PC-3 (cell line): Measurements from ENCODE around the gene RING1. TPM values are rescaled to one million over a fixed set of nuclear protein-coding genes. Genes with fewer than 3 reads are reported as not detected.

ENCODE experiments used
- ATAC-seq: fragments of 200-7000 bp; cut with Tn5 transposase; 2 replicates; pipeline ENCODE4 v1.9.1; 2020; ENCODE audit warnings: mild to moderate bottlenecking, moderate library complexity
- BruUV-seq: library from RNA; stranded (reverse); fragments of 400-500 nt; replicated peaks from 2 replicates; lab custom pipeline; 2021; lab: Mats Ljungman, UMichigan
- CTCF ChIA-PET: fragments of 300-600 bp; sonication (Branson Sonifier 250); formaldehyde crosslinking; loops from one replicate; lab custom pipeline; 2022; ENCODE audit warnings: antibody characterized with exemption; lab: Charles Lee
- POLR2A ChIA-PET: fragments of 300-600 bp; sonication (Branson Sonifier 250); formaldehyde crosslinking; loops from one replicate; lab custom pipeline; 2022; ENCODE audit warnings: antibody characterized with exemption; ENCODE audit not compliant: unreplicated experiment; lab: Charles Lee
- DNase-seq: peaks from one replicate; pipeline ENCODE4 v3.0.0-alpha.2; 2015
- H2AFZ ChIP-seq: fragments of 300-600 bp; sonication (generic); 2 replicates; pipeline ENCODE4 v1.6.0; 2016; ENCODE audit warnings: antibody characterized with exemption, low read length
- H3F3A ChIP-seq: fragments of 300-600 bp; sonication (generic); one replicate; pipeline ENCODE4 v1.6.0; 2017; ENCODE audit warnings: antibody characterized with exemption, low read length, control low read depth, mild to moderate bottlenecking; ENCODE audit not compliant: unreplicated experiment
- H3K27ac ChIP-seq: fragments of 300-600 bp; sonication (generic); 2 replicates; pipeline ENCODE4 v1.5.1; 2016; ENCODE audit warnings: mild to moderate bottlenecking, low read length
- H3K27me3 ChIP-seq: fragments of 300-600 bp; sonication (generic); 2 replicates; pipeline ENCODE4 v1.6.1; 2016; ENCODE audit warnings: low read length, mixed read lengths
- H3K36me3 ChIP-seq: fragments of 300-600 bp; sonication (generic); 2 replicates; pipeline ENCODE4 v1.6.1; 2016; ENCODE audit warnings: low read depth, mixed run types, low read length, mixed read lengths
- H3K4me1 ChIP-seq: fragments of 300-600 bp; sonication (generic); 2 replicates; pipeline ENCODE4 v1.5.1; 2016; ENCODE audit warnings: low read length; ENCODE audit not compliant: insufficient read depth
- H3K4me2 ChIP-seq: fragments of 300-600 bp; sonication (generic); 2 replicates; pipeline ENCODE4 v1.6.0; 2016; ENCODE audit warnings: low read length
- H3K4me3 ChIP-seq: fragments of 300-600 bp; sonication (generic); 2 replicates; pipeline ENCODE4 v1.5.1; 2016; ENCODE audit warnings: mild to moderate bottlenecking, low read length, mixed read lengths
- H3K79me2 ChIP-seq: fragments of 300-600 bp; sonication (generic); 2 replicates; pipeline ENCODE4 v1.6.1; 2017; ENCODE audit warnings: low read length, mixed read lengths
- H3K9ac ChIP-seq: fragments of 300-600 bp; sonication (generic); 2 replicates; pipeline ENCODE4 v1.6.0; 2016; ENCODE audit warnings: mild to moderate bottlenecking, low read length
- H3K9me2 ChIP-seq: fragments of 300-600 bp; sonication (generic); replicated peaks from 2 replicates; pipeline ENCODE4 v1.6.1; 2016; ENCODE audit warnings: mixed run types, low read length, mixed read lengths
- H3K9me3 ChIP-seq: fragments of 300-600 bp; sonication (generic); 2 replicates; pipeline ENCODE4 v1.6.1; 2016; ENCODE audit warnings: low read length, mixed read lengths
- H4K20me1 ChIP-seq: fragments of 300-600 bp; sonication (generic); 2 replicates; pipeline ENCODE4 v1.6.1; 2016; ENCODE audit warnings: low read length, mixed read lengths
- EZH2 ChIP-seq: fragments of 300-600 bp; sonication (generic); IDR thresholded peaks from one replicate; pipeline ENCODE4 v1.6.1; 2017; ENCODE audit warnings: antibody characterized with exemption, mild to moderate bottlenecking, low read length; ENCODE audit not compliant: unreplicated experiment
- EZH2phosphoT487 ChIP-seq: fragments of 300-600 bp; sonication (generic); IDR thresholded peaks from 2 replicates; pipeline ENCODE4 v1.6.1; 2018; ENCODE audit warnings: mild to moderate bottlenecking, antibody characterized with exemption, low read length, borderline replicate concordance
- intact Hi-C: fragments of 100-400 bp; cut with micrococcal nuclease; formaldehyde crosslinking; loops from 2 replicates; pipeline ENCODE4 v1.9.0; 2023
- total RNA-seq: library from RNA; depleted of rRNA; stranded (reverse); fragments of >200 nt; gene quantifications from 2 replicates; pipeline ENCODE4 v1.2.3, GENCODE V29; 2014
- TF ChIP-seq, protein P1 (sequence below): fragments of 300-600 bp; sonication (generic); conservative IDR thresholded peaks from 2 replicates; pipeline ENCODE4 v1.5.1; 2017; ENCODE audit warnings: antibody characterized with exemption, low read depth, mild to moderate bottlenecking, low read length

RING1 gene
- total RNA-seq, 1 experiment from 2014 or later: 23.3 TPM

DNA sequence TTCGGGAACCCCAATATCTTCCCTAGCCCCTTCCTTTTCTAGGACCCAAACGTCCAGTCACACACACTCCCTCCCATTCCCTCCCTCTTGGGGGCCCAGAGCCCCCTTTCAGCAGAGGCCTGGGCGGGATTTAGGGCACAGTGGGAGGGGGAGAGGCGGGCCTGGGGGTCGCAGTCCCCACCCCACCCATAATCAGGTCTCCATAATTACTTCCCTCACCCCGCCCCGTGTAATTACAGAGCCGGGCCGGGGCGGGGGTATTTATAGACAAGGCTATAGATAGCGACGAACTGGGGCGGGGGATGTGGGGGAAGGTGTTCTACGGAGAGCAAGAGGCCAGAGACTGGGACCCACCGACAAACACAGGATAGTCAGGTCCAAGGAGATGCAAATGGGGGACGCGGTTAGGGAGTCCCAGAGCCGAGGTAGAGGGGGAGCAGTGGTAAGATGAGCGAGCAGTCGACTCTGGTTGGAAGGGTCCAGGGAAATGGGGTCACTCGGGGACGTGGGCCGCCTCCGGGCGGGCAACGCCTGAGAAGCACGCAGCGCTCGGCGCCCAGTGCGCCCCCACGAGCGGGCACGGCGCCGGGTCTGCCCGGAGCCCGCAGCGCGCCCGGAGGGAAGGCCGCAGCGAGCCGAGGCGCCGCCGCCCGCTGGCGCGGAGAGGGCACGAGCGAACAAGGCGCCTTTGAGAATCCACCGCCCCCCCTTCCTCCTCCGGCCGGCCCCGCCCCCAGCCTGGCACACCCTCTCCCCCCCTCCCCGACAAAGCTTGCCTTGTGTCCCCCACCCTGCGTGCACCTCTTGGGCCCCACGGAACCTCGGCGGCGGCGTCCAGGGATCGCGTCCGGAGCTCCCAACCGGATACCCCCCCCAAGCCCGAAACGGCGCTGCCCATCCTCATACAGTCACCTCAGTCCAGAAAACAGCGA, 15.4 kb upstream of the RING1 start:
- H3K4me2 ChIP-seq: no peak overlapping the region
- no peak overlapping the region for H3K4me3 ChIP-seq
- H3F3A ChIP-seq: no peaks in the 10 kb centered on the region
- 0 out of 2 replicates have a peak, but pooled peaks cover 5% of the 10 kb centered on the region for H3K79me2 ChIP-seq
- CTCF ChIA-PET: no interaction called here
- H3K4me1 ChIP-seq: no peaks in the 10 kb centered on the region
- no peak overlapping the region for H2AFZ ChIP-seq
- no peak overlapping the region for H3K9ac ChIP-seq
- H4K20me1 ChIP-seq: no peaks in the 10 kb centered on the region
- no peaks in the 10 kb centered on the region for H3K9me2 ChIP-seq
- DNase-seq (no peak), ATAC-seq (no peak)
- no peaks in the 10 kb centered on the region for H3K9me3 ChIP-seq
- intact Hi-C loops: no loop called here
- no peaks in the 10 kb centered on the region for H3K27me3 ChIP-seq
- TF ChIP-seq EZH2phosphoT487 (no peak), EZH2 (no peak)
- TF ChIP-seq, protein P1, sequence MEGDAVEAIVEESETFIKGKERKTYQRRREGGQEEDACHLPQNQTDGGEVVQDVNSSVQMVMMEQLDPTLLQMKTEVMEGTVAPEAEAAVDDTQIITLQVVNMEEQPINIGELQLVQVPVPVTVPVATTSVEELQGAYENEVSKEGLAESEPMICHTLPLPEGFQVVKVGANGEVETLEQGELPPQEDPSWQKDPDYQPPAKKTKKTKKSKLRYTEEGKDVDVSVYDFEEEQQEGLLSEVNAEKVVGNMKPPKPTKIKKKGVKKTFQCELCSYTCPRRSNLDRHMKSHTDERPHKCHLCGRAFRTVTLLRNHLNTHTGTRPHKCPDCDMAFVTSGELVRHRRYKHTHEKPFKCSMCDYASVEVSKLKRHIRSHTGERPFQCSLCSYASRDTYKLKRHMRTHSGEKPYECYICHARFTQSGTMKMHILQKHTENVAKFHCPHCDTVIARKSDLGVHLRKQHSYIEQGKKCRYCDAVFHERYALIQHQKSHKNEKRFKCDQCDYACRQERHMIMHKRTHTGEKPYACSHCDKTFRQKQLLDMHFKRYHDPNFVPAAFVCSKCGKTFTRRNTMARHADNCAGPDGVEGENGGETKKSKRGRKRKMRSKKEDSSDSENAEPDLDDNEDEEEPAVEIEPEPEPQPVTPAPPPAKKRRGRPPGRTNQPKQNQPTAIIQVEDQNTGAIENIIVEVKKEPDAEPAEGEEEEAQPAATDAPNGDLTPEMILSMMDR: no peak
- BruUV-seq: no TSS peak
- POLR2A ChIA-PET: no interaction called here
- H3K27ac ChIP-seq: no peak overlapping the region
- peaks cover 27% of the 10 kb centered on the region for H3K36me3 ChIP-seq

DNA sequence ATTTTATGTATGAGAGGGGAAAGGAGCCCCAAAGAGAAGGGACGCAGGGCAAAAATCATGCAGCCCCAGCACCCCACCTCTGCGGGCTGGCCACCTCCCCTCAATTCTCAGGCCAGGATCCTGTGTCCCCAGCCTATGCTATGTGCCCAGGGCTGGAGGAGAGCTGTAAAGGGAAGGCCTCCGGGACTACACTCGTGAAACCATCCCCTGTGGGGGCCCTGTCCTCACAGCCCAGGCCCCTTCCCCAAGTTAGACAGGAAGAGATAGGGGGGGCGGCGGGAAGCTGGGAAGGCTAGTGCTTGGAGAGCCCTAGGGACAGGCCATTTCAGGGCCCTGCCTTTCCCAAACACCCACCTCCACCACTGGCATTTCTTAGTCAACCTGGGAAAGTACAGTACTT, 14.7 kb upstream of the RING1 start:
- intact Hi-C loops: no loop called here
- Histone ChIP-seq H3K27me3 (no peaks in the 10 kb centered on the region), H3K9me2 (no peaks in the 10 kb centered on the region), H2AFZ (no peak overlapping the region), H3K36me3 (peaks cover 27% of the 10 kb centered on the region), H3K79me2 (peaks cover 11% of the 10 kb centered on the region), H3F3A (no peaks in the 10 kb centered on the region), H3K9me3 (no peaks in the 10 kb centered on the region), H3K4me2 (no peak overlapping the region), H3K4me3 (no peak overlapping the region), H4K20me1 (peaks cover 5% of the 10 kb centered on the region; the same call in 1 of the 2 replicates), H3K27ac (no peak overlapping the region), H3K4me1 (0 out of 2 replicates have a peak, but pooled peaks cover 5% of the 10 kb centered on the region), H3K9ac (no peak overlapping the region)
- CTCF ChIA-PET: no interaction called here
- DNase-seq (no peak), ATAC-seq (no peak)
- TF ChIP-seq EZH2phosphoT487: no peak
- TF ChIP-seq, protein P1: no peak
- TF ChIP-seq EZH2: no peak
- BruUV-seq: TSS peak; percentile 7
- POLR2A ChIA-PET: no interaction called here

DNA sequence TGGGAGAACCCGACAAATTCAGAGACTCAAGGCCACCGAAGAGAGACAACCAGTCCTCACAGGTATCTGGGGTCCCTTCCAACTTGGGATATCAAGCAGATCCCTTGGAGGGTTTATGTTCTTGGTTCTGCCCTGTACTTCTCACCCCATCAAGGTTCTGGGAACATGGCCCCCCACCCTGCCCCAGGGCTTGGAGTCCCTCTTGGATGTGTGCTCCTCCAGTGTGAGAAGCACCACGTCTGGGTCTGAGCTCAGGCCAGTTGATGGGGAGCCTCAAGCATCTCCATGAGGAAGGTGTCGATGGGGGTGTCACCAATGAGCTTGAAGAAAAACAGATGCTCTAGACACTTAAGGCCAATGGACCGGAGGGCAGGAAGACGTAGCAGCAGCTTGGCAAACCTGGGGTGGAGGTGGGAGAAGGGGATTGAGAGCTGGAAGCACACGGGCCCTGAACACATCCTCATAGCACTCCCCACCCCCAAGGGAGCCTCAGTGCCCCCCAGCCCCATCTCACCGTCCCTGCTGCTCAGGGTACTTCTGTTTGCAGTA, 13.8 kb upstream of the RING1 start:
- Histone ChIP-seq H3K4me1 (0 out of 2 replicates have a peak, but pooled peaks cover 5% of the 10 kb centered on the region), H3K27me3 (no peaks in the 10 kb centered on the region), H3K9me2 (no peaks in the 10 kb centered on the region), H4K20me1 (peaks cover 5% of the 10 kb centered on the region; the same call in 1 of the 2 replicates), H3K27ac (no peak overlapping the region), H3F3A (no peaks in the 10 kb centered on the region), H3K9me3 (no peaks in the 10 kb centered on the region), H3K4me3 (no peak overlapping the region), H3K4me2 (no peak overlapping the region), H2AFZ (no peak overlapping the region), H3K36me3 (peaks cover 27% of the 10 kb centered on the region), H3K79me2 (peaks cover 19% of the 10 kb centered on the region), H3K9ac (no peak overlapping the region)
- CTCF ChIA-PET: no interaction called here
- ATAC-seq (no peak), DNase-seq (no peak)
- no peak for TF ChIP-seq EZH2phosphoT487
- no peak for TF ChIP-seq EZH2
- POLR2A ChIA-PET: no interaction called here
- intact Hi-C loops: no loop called here
- no TSS peak for BruUV-seq
